ENCODE results near the gene NTHL1. TPM values are rescaled to one million over a fixed set of nuclear protein-coding genes. Genes with fewer than 3 reads are reported as not detected.

NTHL1 gene
- total RNA-seq, 4 donors from 2014 or later = 22.8 to 56.7 (median 28.1) TPM

GRCh38 chr16:2081201-2082084 lies 33.8 kb upstream of the NTHL1 start:
- peaks cover 0 to 16% (median 0%) of the 10 kb centered on the region in 4 donors for H3K4me1 ChIP-seq
- H3K4me3 ChIP-seq = no peak overlapping the region
- no peaks in the 10 kb centered on the region for H3K27me3 ChIP-seq
- peaks cover 0 to 100% (median 0%) of the 10 kb centered on the region in 3 donors for H3K36me3 ChIP-seq
- H3K9me3 ChIP-seq = no peaks in the 10 kb centered on the region
- TF ChIP-seq EP300 (IDR thresholded peaks at IDR 0.05) = no peak
- TF ChIP-seq POLR2A (IDR thresholded peaks at IDR 0.05) = no peak
- no peak for TF ChIP-seq CTCF (IDR thresholded peaks at IDR 0.05)
- no peak for DNase-seq (ENCODE audit: low spot score in 2 of 2)
- WGBS, 2 donors = 76 to 85% methylated on average over 25 to 33 of the region's 35 CpGs
- H3K27ac ChIP-seq = peak overlapping the region in 2 of 4 donors; percentile 7 to 64

GRCh38 chr16:2079991-2080390 lies 32.4 kb upstream of the NTHL1 start:
- TF ChIP-seq CTCF (IDR thresholded peaks at IDR 0.05) = no peak
- H3K27ac ChIP-seq = no peak overlapping the region
- H3K4me3 ChIP-seq = no peak overlapping the region
- H3K9me3 ChIP-seq = no peaks in the 10 kb centered on the region
- peaks cover 0 to 100% (median 9%) of the 10 kb centered on the region in 3 donors for H3K36me3 ChIP-seq
- DNase-seq (ENCODE audit: low spot score in 2 of 2) = no peak
- H3K4me1 ChIP-seq = peaks cover 0 to 8% (median 0%) of the 10 kb centered on the region in 4 donors
- 91 to 94% methylated on average over 12 to 16 of the region's 16 CpGs for WGBS, 2 donors
- no peaks in the 10 kb centered on the region for H3K27me3 ChIP-seq

GRCh38 chr16:2079311-2079800 lies 31.7 kb upstream of the NTHL1 start:
- peaks cover 0 to 8% (median 0%) of the 10 kb centered on the region in 4 donors for H3K4me1 ChIP-seq
- H3K27me3 ChIP-seq = no peaks in the 10 kb centered on the region
- DNase-seq (ENCODE audit: low spot score in 2 of 2) = no peak
- H3K4me3 ChIP-seq = no peak overlapping the region
- no peaks in the 10 kb centered on the region for H3K9me3 ChIP-seq
- TF ChIP-seq CTCF (IDR thresholded peaks at IDR 0.05) = no peak
- TF ChIP-seq POLR2A (IDR thresholded peaks at IDR 0.05) = no peak
- no peak for TF ChIP-seq EP300 (IDR thresholded peaks at IDR 0.05)
- 93 to 94% methylated on average over 19 to 25 of the region's 30 CpGs for WGBS, 2 donors
- peaks cover 4 to 100% (median 14%) of the 10 kb centered on the region in 3 donors for H3K36me3 ChIP-seq
- H3K27ac ChIP-seq = no peak overlapping the region

GRCh38 chr16:2078691-2079090 lies 31.1 kb upstream of the NTHL1 start:
- no peak for DNase-seq (ENCODE audit: low spot score in 2 of 2)
- Histone ChIP-seq H3K27me3 (no peaks in the 10 kb centered on the region), H3K4me1 (peaks cover 0 to 8% (median 0%) of the 10 kb centered on the region in 4 donors), H3K4me3 (no peak overlapping the region), H3K27ac (no peak overlapping the region), H3K9me3 (no peaks in the 10 kb centered on the region), H3K36me3 (peaks cover 4 to 100% (median 14%) of the 10 kb centered on the region in 3 donors)
- WGBS, 2 donors = 94 to 96% methylated on average over 22 to 23 of the region's 23 CpGs
- TF ChIP-seq CTCF (IDR thresholded peaks at IDR 0.05) (no peak), POLR2A (IDR thresholded peaks at IDR 0.05) (no peak)

GRCh38 chr16:2078096-2078495 lies 30.5 kb upstream of the NTHL1 start:
- DNase-seq (ENCODE audit: low spot score in 2 of 2) = no peak
- TF ChIP-seq EP300 (IDR thresholded peaks at IDR 0.05) = no peak
- TF ChIP-seq POLR2A (IDR thresholded peaks at IDR 0.05) = no peak
- TF ChIP-seq CTCF (IDR thresholded peaks at IDR 0.05) = no peak
- H3K4me3 ChIP-seq = no peak overlapping the region
- no peaks in the 10 kb centered on the region for H3K27me3 ChIP-seq
- no peak overlapping the region for H3K27ac ChIP-seq
- peaks cover 4 to 100% (median 15%) of the 10 kb centered on the region in 3 donors for H3K36me3 ChIP-seq
- no peaks in the 10 kb centered on the region for H3K9me3 ChIP-seq
- peaks cover 0 to 8% (median 0%) of the 10 kb centered on the region in 4 donors for H3K4me1 ChIP-seq
- 86 to 93% methylated on average over 4 to 7 of the region's 7 CpGs for WGBS, 2 donors
